ENCODE data around the gene JAKMIP2. TPM values are rescaled to one million over a fixed set of nuclear protein-coding genes. Genes with fewer than 3 reads are reported as not detected.

Gene JAKMIP2
- total RNA-seq, 4 donors from 2014 or later: 0.09 to 2.9 (median 0.18) TPM; not detected in 1

DNA sequence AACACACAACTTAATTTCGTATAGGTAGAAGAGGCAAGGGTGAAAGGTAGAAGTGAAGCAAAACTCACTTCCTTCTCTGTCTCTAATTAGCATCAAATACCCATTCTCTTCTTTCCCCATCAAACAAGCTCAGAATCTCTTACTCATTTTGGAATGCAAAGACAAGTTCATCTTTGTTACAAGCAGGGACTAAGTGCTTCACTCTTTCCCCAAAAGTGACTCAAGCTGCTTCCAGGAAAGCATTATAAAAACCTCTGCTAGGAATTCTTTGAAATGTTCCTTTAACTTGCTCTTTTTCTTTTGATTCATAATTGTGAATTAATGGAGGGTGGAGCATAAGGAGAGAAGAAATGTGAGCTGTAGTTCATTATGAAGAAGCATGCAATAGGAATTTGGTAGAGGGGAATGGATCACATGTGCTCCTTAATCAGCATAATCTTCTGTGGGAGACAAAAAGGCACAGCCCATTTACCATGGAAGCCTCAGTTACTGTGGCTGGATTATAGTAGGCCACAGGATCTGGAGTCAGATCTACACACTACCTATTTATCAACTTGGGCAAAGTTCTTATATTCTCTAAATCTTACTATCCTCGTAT is 163.1 kb downstream of the JAKMIP2 start:
- Histone ChIP-seq H3K36me3 (no peaks in the 10 kb centered on the region), H3K4me1 (no peaks in the 10 kb centered on the region), H3K27me3 (peaks cover 0 to 4% (median 0%) of the 10 kb centered on the region in 4 donors), H3K9me3 (no peaks in the 10 kb centered on the region), H3K27ac (no peak overlapping the region), H3K4me3 (no peak overlapping the region)
- TF ChIP-seq, protein P1, sequence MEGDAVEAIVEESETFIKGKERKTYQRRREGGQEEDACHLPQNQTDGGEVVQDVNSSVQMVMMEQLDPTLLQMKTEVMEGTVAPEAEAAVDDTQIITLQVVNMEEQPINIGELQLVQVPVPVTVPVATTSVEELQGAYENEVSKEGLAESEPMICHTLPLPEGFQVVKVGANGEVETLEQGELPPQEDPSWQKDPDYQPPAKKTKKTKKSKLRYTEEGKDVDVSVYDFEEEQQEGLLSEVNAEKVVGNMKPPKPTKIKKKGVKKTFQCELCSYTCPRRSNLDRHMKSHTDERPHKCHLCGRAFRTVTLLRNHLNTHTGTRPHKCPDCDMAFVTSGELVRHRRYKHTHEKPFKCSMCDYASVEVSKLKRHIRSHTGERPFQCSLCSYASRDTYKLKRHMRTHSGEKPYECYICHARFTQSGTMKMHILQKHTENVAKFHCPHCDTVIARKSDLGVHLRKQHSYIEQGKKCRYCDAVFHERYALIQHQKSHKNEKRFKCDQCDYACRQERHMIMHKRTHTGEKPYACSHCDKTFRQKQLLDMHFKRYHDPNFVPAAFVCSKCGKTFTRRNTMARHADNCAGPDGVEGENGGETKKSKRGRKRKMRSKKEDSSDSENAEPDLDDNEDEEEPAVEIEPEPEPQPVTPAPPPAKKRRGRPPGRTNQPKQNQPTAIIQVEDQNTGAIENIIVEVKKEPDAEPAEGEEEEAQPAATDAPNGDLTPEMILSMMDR (IDR thresholded peaks at IDR 0.05): no peak
- no peak for TF ChIP-seq POLR2A (IDR thresholded peaks at IDR 0.05)
- intact Hi-C loops (cut with DNase I): no loop called here
- 58 to 63% methylated on average over 2 of the region's 2 CpGs for WGBS, 2 donors
- no peak for DNase-seq

DNA sequence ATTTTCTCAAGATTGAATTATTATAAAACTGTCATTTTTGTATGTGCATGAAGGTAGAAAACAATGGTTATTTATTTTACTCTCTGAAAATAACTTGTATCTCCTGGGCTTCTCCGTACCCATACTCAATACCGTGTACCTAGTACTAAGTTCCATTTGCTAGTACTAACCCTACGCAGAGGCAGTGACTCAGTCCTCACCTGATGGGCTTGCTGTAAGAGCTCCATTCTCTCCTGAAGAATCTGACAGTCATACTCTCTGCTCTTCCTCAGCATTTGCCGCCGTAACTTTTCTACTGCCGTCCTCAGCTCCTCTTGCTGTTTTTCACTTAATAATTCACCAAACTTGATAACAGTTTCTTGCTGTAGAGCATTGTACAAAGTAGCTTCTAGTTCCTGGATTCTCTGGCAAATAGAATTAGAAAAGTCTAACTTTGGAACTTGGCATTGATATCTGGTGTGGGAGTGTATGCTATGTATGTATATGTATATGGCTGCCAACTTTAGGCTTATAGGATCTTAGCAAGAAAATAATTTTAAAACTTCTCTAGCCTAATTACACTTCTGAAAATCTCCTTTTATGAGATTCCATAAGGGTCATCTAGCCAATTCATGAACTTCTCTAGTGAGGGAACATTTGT is 164.7 kb downstream of the JAKMIP2 start:
- Histone ChIP-seq H3K4me3 (no peak overlapping the region), H3K4me1 (no peaks in the 10 kb centered on the region), H3K27me3 (peaks cover 0 to 4% (median 0%) of the 10 kb centered on the region in 4 donors), H3K36me3 (no peaks in the 10 kb centered on the region), H3K27ac (no peak overlapping the region), H3K9me3 (no peaks in the 10 kb centered on the region)
- 84 to 87% methylated on average over 6 of the region's 6 CpGs for WGBS, 2 donors
- intact Hi-C loops (cut with DNase I): no loop called here
- DNase-seq: no peak
- no peak for TF ChIP-seq POLR2A (IDR thresholded peaks at IDR 0.05)
- TF ChIP-seq, protein P1 (IDR thresholded peaks at IDR 0.05): no peak

DNA sequence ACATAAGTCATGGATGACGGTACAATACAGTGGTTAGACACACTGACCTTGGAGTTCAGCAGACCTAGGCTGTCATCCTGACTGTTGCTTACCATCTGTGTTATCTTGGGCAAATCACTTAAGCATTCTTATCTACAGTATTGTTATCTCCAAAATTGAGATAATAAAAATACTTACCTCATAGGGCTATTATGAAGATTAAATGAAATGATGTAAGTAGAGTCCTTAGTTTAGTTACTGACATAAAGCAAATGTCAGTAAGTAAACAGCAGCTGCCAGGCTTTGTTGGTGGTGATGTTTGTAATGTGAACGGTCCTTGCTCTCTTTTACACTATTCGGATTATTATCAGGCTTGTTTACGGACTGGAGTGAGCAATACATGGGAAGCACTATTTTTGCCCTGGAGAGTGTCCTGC is 165.3 kb downstream of the JAKMIP2 start:
- no peaks in the 10 kb centered on the region for H3K9me3 ChIP-seq
- 63 to 71% methylated on average over 4 of the region's 4 CpGs for WGBS, 2 donors
- no peaks in the 10 kb centered on the region for H3K36me3 ChIP-seq
- TF ChIP-seq, protein P1 (IDR thresholded peaks at IDR 0.05): no peak
- no peak for TF ChIP-seq POLR2A (IDR thresholded peaks at IDR 0.05)
- H3K4me3 ChIP-seq: no peak overlapping the region
- intact Hi-C loops (cut with DNase I): no loop called here
- H3K4me1 ChIP-seq: no peaks in the 10 kb centered on the region
- peaks cover 0 to 4% (median 0%) of the 10 kb centered on the region in 4 donors for H3K27me3 ChIP-seq
- H3K27ac ChIP-seq: no peak overlapping the region
- DNase-seq: no peak

DNA sequence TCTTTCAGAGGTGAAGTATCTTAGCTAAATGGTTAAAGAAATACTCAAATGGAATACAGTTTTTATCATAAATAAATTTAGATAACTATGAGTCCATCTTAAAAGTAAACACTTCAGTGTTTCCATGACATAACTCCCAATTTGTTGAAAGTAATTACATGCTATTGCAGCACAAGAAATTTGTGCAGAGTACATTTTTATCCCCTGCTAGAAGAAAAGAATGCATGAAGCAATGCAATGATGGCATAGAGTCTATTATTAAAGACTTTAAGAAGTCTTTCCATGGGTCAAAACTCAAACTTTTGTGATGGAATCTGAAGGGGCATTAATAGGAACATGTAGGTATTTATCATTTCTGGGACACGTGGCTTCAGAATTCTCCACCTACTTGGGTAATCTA is 166.1 kb downstream of the JAKMIP2 start:
- no peak for TF ChIP-seq POLR2A (IDR thresholded peaks at IDR 0.05)
- TF ChIP-seq, protein P1 (IDR thresholded peaks at IDR 0.05): no peak
- H3K36me3 ChIP-seq: no peaks in the 10 kb centered on the region
- no peaks in the 10 kb centered on the region for H3K9me3 ChIP-seq
- intact Hi-C loops (cut with DNase I): no loop called here
- no peak overlapping the region for H3K27ac ChIP-seq
- peaks cover 0 to 4% (median 0%) of the 10 kb centered on the region in 4 donors for H3K27me3 ChIP-seq
- WGBS, 2 donors: 77 to 88% methylated on average over 1 of the region's 1 CpG
- no peaks in the 10 kb centered on the region for H3K4me1 ChIP-seq
- no peak overlapping the region for H3K4me3 ChIP-seq
- no peak for DNase-seq

DNA sequence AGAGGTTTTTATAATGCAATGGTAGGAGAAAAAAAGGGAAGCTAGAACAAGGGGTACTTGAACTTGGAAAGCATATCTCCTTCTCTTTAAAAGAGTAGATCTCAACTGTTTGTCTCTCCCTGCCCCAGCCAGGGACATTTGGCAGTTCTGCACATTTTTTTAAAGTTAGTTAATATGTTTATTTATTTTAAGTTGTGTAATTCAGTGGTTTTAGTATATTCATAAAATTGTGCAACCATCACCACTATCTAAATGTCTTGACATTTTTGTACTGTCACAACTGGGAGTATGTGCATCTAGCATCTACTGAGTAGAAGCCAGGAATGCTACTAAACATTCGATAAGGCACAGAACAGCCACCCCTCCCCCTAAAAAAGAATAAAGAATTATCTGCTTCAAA is 169.2 kb downstream of the JAKMIP2 start:
- no peak overlapping the region for H3K27ac ChIP-seq
- no peaks in the 10 kb centered on the region for H3K9me3 ChIP-seq
- H3K27me3 ChIP-seq: peaks cover 0 to 13% (median 0%) of the 10 kb centered on the region in 4 donors
- no peak for DNase-seq
- TF ChIP-seq, protein P1 (IDR thresholded peaks at IDR 0.05): no peak
- no peak for TF ChIP-seq POLR2A (IDR thresholded peaks at IDR 0.05)
- H3K36me3 ChIP-seq: no peaks in the 10 kb centered on the region
- no peaks in the 10 kb centered on the region for H3K4me1 ChIP-seq
- 67 to 78% methylated on average over 1 of the region's 1 CpG for WGBS, 2 donors
- H3K4me3 ChIP-seq: no peak overlapping the region
- intact Hi-C loops (cut with DNase I): no loop called here
